ENCODE data around the gene TFEC. TPM values are rescaled to one million over a fixed set of nuclear protein-coding genes. Genes with fewer than 3 reads are reported as not detected.

TFEC gene
- total and polyA plus RNA-seq, 2 donors (not counting 3 experiments of a cell fraction or from before 2014, with no cell fraction given) = 3.6 to 7.9 TPM

DNA sequence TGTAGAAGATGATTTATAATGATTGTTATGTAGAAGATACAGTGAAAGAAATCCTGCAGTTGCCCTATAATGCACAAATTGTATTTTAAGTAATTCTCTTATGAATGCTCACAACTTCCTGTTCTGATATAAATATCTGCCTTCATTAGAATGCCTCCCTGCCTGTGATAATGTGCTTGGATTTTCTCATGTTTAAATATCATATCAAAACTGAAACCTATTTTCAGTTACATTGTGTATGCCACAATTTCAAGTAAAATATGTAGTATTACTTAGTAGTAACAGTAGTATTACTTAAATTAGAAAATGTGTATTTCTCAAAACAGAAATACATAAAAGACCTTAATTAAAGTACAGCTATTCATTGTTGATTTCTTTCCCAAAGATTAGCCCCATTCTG lies 41.1 kb upstream of the TFEC start:
- POLR2A ChIA-PET = no interaction called here

More for the DNA sequence above, 41.1 kb upstream of the TFEC start:
- TF ChIP-seq FOS (IDR thresholded peaks at IDR 0.05; ENCODE audit: borderline replicate concordance, insufficient read depth, low read length) (no peak), POLR2AphosphoS5 (IDR thresholded peaks at IDR 0.05; ENCODE audit: insufficient read depth, low read depth, low read length) (no peak), EZH2 (IDR thresholded peaks at IDR 0.05; ENCODE audit: borderline replicate concordance, low read depth, low read length, severe bottlenecking) (no peak), MYC (IDR thresholded peaks at IDR 0.05; ENCODE audit: low read depth, low read length) (no peak), GATA2 (IDR thresholded peaks at IDR 0.05; ENCODE audit: insufficient read depth, insufficient read length, low read depth, low read length) (no peak), POLR2A (IDR thresholded peaks at IDR 0.05; ENCODE audit: low read depth, low read length) (no peak), JUN (IDR thresholded peaks at IDR 0.05; ENCODE audit: borderline replicate concordance, insufficient read depth, insufficient read length, low read depth) (no peak)
- TF ChIP-seq, protein P1, sequence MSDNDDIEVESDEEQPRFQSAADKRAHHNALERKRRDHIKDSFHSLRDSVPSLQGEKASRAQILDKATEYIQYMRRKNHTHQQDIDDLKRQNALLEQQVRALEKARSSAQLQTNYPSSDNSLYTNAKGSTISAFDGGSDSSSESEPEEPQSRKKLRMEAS (IDR thresholded peaks at IDR 0.05; ENCODE audit: insufficient read depth, insufficient read length) = no peak
- TF ChIP-seq, protein P2, sequence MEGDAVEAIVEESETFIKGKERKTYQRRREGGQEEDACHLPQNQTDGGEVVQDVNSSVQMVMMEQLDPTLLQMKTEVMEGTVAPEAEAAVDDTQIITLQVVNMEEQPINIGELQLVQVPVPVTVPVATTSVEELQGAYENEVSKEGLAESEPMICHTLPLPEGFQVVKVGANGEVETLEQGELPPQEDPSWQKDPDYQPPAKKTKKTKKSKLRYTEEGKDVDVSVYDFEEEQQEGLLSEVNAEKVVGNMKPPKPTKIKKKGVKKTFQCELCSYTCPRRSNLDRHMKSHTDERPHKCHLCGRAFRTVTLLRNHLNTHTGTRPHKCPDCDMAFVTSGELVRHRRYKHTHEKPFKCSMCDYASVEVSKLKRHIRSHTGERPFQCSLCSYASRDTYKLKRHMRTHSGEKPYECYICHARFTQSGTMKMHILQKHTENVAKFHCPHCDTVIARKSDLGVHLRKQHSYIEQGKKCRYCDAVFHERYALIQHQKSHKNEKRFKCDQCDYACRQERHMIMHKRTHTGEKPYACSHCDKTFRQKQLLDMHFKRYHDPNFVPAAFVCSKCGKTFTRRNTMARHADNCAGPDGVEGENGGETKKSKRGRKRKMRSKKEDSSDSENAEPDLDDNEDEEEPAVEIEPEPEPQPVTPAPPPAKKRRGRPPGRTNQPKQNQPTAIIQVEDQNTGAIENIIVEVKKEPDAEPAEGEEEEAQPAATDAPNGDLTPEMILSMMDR (IDR thresholded peaks at IDR 0.05; ENCODE audit: extremely low read depth in 1 of 2, insufficient read depth in 1 of 2, low read depth in 1 of 2, low read length in 2 of 2) = no peak
- CTCF ChIA-PET = interaction anchor here (0.6 kb wide), 1 partner anchor 86 kb away, joined by 3 read pairs; no protein-coding TSS in a partner anchor
- dilution Hi-C loops (cut with MboI; ENCODE audit: extremely low pct_ligation_motif_present, low sequenced_read_pairs) (no loop called here), intact Hi-C loops (cut with micrococcal nuclease) (no loop called here)
- Histone ChIP-seq H3K4me3 (replicated peaks in 1 of 3; ENCODE audit: insufficient read depth in 1 of 3, low read depth in 1 of 3, low read length in 3 of 3) (no peak overlapping the region), H3K36me3 (ENCODE audit: control insufficient read depth in 2 of 2, extremely low read depth in 1 of 2, insufficient read depth in 2 of 2, low read length in 2 of 2) (no peaks in the 10 kb centered on the region), H4K20me1 (replicated peaks; ENCODE audit: control insufficient read depth, extremely low read depth, insufficient read depth, low read length) (no peaks in the 10 kb centered on the region), H3K4me2 (ENCODE audit: insufficient read depth, low read length) (no peak overlapping the region), H3K9me3 (replicated peaks; ENCODE audit: control insufficient read depth, insufficient read depth, low read length) (no peaks in the 10 kb centered on the region), H3K9ac (replicated peaks; ENCODE audit: extremely low read depth, insufficient read depth, low read length) (no peak overlapping the region), H3K27me3 (ENCODE audit: control insufficient read depth in 2 of 2, insufficient read depth in 2 of 2, low read length in 2 of 2) (no peaks in the 10 kb centered on the region), H2AFZ (ENCODE audit: low read depth, low read length) (no peak overlapping the region), H3K4me1 (ENCODE audit: control insufficient read depth, extremely low read depth, insufficient read depth, low read length) (no peaks in the 10 kb centered on the region), H3K79me2 (ENCODE audit: control insufficient read depth, insufficient read depth, low read length) (no peaks in the 10 kb centered on the region), H3K9me1 (replicated peaks; ENCODE audit: control insufficient read depth, extremely low read depth, insufficient read depth, low read length) (no peaks in the 10 kb centered on the region), H3K27ac (ENCODE audit: insufficient read depth, low read depth, low read length) (no peak overlapping the region)
- FAIRE-seq (no peak), DNase-seq (ENCODE audit: low read depth, low spot score) (no peak)
- no TSS peak for BruUV-seq (replicated peaks)
